GM21526 (cell line): Measurements from ENCODE around the gene SAPCD2.
"Not testable (repeated sequence)": the region's sequence is repeated elsewhere in the genome, so short reads cannot be mapped to it uniquely, and the experiment has no call there.

ENCODE experiments used
- ATAC-seq: cut with Tn5 transposase; IDR thresholded peaks from one replicate; pipeline ENCODE4 v1.9.1; 2021; ENCODE audit warnings: moderate library complexity; ENCODE audit not compliant: unreplicated experiment, low FRiP score

Gene SAPCD2

GRCh38 chr9:137034039-137034708 is 36.2 kb downstream of the SAPCD2 start:
- no peak for ATAC-seq

DNA sequence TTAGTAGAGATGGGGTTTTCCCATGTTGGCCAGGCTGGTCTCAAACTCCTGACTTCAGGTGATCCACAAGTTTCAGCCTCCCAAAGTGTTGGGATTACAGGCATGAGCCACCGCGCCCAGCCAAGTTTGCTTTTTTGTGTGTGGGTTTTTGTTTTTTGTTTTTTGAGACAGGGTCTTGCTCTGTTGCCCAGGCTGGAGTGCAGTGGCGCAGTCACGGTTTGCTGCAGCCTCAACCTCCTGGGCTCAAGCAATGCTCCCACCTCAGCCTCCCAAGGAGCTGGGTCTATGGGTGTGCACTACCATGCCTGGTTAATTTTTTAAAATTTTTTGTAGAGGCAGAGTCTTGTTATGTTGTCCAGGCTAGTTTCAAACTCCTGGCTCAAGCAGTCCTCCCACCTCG is 36.9 kb downstream of the SAPCD2 start:
- not testable (repeated sequence) for ATAC-seq

DNA sequence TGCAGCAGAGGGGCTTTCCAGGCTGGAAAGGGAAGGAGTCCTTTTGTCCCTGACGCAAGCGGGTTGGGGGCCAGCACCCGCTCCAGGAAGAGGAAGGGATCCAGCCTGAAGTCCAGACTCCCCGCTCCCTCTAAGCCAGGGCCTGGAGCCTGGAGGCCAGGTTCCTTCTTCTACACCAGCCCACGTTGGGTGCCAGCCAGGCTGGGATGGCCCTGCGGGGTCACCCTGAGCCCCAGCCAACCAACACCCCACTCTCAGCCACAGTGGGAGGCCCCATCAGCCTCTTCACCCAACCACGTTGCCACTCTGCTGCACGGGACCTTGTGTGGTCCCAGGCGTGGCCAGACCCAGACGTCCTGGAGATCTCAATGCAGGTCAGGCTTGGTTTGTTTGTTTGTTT is 37.5 kb downstream of the SAPCD2 start:
- ATAC-seq, result no peak

- no peak for ATAC-seq
Measured at GRCh38 chr9:137031904-137032640, 38.3 kb downstream of the SAPCD2 start, which contains the start of gene FUT7. Gene FUT7 (minus strand): TSS chr9:137032088. CDS start chr9:137031991, 97 bp downstream.

DNA sequence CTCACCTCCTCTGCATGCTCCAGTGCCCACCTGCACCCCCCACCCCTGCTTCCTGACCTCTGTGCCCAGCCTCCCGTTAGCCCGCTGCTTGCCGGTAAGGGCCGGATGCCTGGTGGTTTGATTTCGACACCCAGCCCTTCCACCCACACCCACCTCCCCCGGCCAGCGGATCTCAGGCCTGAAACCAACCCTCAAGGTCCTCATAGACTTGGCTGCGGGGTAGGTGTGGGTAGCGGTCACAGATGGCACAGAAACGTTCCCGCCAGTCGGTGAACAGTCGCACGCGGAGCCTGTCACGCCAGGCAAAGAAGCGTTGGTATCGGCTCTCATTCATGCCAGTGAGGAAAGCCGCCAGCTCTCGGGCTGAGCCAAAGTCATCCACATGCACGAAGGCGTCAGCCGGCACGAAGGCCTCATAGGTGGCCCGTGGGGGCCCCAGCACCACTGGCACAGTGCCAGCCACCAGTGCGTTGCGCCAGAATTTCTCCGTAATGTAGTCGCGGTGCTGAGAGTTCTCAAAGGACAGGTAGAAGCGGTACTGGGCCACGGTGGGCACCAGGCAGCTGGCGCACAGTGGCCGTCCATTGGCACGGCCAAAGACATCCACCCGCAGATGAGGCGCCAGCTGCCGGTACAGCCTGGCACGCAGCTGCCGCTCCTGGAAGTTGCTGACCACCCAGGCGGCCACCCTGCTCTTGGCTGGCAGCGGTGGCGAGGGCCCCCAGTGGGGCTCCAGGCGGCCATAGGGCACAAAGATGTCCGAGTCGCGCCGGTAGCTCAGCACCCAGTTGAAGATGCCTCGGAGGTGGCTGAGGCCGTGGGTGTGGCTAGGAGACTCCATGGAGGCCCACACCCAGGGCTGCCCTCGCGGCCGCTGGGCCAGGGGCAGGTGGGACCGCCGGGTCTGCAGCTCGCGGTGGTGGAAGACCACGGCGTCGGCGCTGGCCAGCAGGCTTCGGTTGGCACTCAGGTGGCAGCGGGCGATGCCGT is 39.5 kb downstream of the SAPCD2 start:
- ATAC-seq, result no peak

GRCh38 chr9:137030006-137030405 is 40.4 kb downstream of the SAPCD2 start:
- no peak for ATAC-seq

GRCh38 chr9:137029058-137029936 is 41.1 kb downstream of the SAPCD2 start:
- no peak for ATAC-seq

DNA sequence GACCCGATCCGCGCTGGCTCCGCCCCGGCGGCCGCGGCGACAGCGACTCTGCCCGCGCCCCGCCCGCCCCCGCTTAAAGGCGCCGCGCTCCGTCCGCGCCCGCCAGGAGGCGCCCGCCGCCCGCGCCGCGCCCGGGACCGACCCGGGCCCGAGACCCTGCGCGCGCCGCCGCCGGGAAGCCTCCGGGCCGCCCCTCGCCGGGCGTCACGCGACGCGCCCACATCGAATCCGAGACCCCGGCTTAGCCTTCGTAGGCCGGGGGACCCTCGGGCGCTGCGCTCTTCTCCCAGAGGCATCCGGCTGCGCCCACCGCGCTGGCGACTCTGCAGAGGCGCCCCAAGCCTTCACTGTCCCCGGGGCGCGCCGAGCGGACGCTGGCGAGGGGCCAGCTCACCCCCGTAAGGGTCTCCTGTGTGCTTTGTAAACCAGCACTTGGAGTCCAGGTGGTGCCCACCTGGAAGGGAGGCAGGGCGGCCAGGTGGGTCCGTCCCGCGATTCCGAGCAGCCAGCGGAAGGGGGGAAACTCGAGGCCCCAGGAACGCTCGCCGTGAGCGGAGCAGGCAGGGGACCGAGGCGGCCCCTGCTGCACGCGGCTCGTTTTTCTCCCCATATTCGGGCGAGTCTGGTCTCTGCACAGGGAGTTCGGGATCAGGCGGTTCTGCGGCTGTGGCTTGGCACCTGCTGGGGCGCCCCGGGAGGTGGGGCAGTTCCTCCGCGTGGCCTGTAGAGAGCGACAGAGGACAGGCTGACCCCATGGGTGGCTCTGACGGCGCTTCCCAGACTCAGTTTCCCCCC is 41.9 kb downstream of the SAPCD2 start:
- no peak for ATAC-seq

DNA sequence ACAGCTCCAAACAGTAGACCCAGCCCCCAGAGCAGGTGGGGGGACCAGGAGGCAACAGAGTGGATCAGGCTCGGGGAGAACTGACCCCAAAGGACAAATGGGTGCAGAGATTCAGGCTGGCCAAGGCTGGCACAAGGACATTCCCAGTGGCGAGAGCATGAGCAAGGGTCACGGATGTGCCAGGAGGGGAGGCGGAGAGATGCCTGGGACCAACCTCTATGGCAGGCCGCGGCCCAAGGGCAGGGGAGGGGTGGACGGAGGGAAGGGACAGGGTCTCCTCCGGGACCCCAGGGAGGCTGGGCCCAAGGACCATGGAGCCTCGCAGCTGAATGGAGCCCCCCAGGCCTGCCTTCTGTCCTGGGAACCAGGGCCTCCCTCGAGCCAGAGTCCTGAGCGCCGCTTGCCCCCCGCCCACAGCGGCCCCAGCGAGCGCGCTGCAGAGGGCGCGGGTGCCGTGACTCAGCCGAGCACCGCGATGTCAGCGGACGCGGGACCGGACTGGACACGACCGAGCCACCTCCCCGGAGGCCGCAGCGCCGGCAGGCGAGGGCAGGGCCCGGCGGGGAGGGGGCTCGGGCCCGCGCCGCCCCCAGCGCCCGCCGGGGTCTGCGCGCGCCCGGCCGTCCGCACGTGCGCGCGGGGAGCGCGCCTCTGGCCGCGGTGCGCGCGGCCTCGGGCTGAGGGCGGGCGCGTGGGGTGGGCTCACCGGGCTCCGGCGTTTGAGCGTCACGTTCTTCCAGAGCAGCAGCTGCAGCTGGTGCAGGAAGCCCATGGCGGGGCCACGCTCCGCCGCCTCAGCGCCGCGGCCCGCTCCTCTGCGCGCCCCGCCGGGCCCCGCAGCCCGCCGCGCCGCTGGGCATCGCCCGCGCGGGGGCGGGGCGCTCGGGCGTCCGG is 42.7 kb downstream of the SAPCD2 start, which contains the start of gene ABCA2:
ABCA2 (minus strand) TSS at position 869 of the 894 bp plus-strand sequence; CDS start at position 772, 97 bp downstream.
- no peak for ATAC-seq

GRCh38 chr9:137026828-137027227 is 43.5 kb downstream of the SAPCD2 start:
- no peak for ATAC-seq

- no peak for ATAC-seq
Measured at GRCh38 chr9:137026384-137026783, 44.0 kb downstream of the SAPCD2 start.

DNA sequence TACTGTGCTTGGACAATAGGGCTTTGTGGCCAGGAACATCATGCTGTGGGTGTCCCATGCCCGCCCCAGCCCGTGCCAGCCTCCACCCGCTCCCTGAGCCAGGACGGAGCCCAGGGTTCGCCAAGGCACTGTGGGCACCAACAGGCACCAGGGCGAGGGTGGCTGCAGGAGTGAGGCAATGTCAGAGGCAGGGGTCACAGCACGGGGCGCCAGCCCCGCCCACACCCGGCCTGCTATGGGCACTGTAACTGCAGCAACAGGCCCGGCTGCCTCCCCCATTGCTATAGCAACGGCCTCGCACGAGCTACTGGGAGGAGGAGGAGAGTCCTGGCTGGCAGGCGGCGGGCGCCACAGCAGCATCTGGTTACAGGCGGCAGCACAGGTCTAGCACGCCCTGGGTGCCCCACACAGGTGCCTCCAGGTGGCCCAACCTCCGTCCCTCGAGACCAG is 44.8 kb downstream of the SAPCD2 start:
- no peak for ATAC-seq

GRCh38 chr9:137023583-137023991 is 46.8 kb downstream of the SAPCD2 start:
- ATAC-seq, result no peak

DNA sequence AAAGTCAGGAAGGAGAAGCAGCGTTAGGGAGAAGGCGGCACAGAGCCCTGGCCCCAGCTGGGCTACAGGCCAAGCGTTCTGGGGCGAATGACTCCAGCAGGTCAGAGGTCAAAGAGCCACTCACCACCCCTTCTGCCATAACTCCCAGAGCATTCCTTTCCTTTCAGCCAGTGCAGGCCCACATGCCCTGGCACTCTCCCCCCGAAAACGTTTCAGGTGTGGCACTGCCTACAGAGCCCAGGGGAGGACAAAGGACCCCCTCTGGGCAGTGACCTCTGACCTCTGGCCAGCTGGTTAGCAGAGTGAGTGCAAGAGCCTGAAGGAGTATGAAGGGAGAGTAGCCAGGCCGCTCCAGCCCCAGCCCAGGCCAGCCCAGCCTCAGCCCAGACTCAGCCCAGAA is 47.2 kb downstream of the SAPCD2 start:
- no peak for ATAC-seq

GRCh38 chr9:137022662-137023008 is 47.7 kb downstream of the SAPCD2 start:
- ATAC-seq, result no peak

GRCh38 chr9:137021979-137022661 is 48.2 kb downstream of the SAPCD2 start:
- ATAC-seq, result no peak

DNA sequence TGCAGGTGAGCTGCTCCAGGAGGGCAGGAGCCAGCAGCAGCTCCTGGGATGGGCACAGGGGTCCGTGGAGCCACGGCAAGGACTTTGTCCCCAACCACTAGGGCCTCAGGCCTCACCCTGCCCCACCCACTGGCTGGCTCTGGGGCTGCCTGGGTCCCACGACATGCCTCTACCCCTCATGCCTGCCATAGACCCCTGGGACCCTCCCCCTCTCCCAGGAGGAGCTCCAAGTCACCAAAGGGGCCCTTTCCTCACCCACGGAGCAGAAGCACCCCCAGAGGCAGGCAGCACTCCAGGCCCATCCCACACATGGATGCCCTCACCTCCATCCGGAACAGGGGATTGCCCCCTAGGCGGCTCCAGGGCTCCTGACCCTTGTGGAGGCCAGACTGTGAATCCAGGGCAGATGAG is 48.8 kb downstream of the SAPCD2 start:
- no peak for ATAC-seq
